Breast epithelium (tissue), 4 donors: ENCODE data around the gene NCAM2. TPM values are rescaled to one million over a fixed set of nuclear protein-coding genes. Genes with fewer than 3 reads are reported as not detected.

Experiments
- DNase-seq, 2 donors: peaks; one replicate each; pipeline ENCODE4 v3.0.0-alpha.2; 2019; ENCODE audit warnings: low spot score in 2 of 2
- H3K27ac ChIP-seq, 2 donors: fragments of 200-600 bp; sonication (generic) in 1 of 2; one replicate each; pipeline ENCODE4 v1.5.1; 2016 to 2019; ENCODE audit warnings: mild to moderate bottlenecking in 1 of 2
- H3K27me3 ChIP-seq, 2 donors: fragments of 200-600 bp; sonication (generic) in 1 of 2; one replicate each; pipeline versions ENCODE4 v1.5.1 to v1.6.0; 2017 to 2019; ENCODE audit warnings: control low read depth in 1 of 2, mild to moderate bottlenecking in 1 of 2
- H3K36me3 ChIP-seq: fragments of 200-600 bp; one replicate; pipeline ENCODE4 v1.5.1; 2019
- H3K4me1 ChIP-seq, 2 donors: fragments of 200-600 bp; sonication (generic); one replicate each; pipeline ENCODE4 v1.5.1; 2016 to 2019; ENCODE audit warnings: control low read depth in 1 of 2
- H3K4me3 ChIP-seq, 3 donors: fragments of 200-600 bp; sonication (generic); 1 replicate in 2 of 3; 2 replicates in 1 of 3; pipeline ENCODE4 v1.5.1; 2016 to 2019; ENCODE audit warnings: mild to moderate bottlenecking in 3 of 3, moderate library complexity in 2 of 3
- H3K9me3 ChIP-seq, 2 donors: fragments of 200-600 bp; sonication (generic) in 1 of 2; one replicate each; pipeline ENCODE4 v1.5.1; 2016 to 2019; ENCODE audit warnings: control low read depth in 1 of 2
- POLR2A ChIP-seq: fragments of 450-650 bp; IDR thresholded peaks from one replicate; pipeline ENCODE4 v1.6.1; 2016; ENCODE audit warnings: antibody characterized with exemption, mild to moderate bottlenecking, moderate library complexity
- POLR2AphosphoS5 ChIP-seq, 3 donors: sonication (generic); formaldehyde crosslinking; IDR thresholded peaks; one replicate each; pipeline ENCODE4 v1.6.1; 2017; ENCODE audit warnings: antibody characterized with exemption in 3 of 3
- intact Hi-C: fragments of 100-400 bp; cut with DNase I; formaldehyde crosslinking; loops from one replicate; pipeline ENCODE4 v1.15.1; 2023; ENCODE audit warnings: low total_unique reads
- total RNA-seq, 3 donors: library from RNA; depleted of rRNA; stranded (reverse); fragments of >200 nt; gene quantifications; one replicate each; pipeline ENCODE4 v1.1.0, GENCODE V29; 2016
- TF ChIP-seq, protein P1 (sequence below), 3 donors: fragments of 450-650 bp; IDR thresholded peaks; one replicate each; pipeline ENCODE4 v1.5.1; 2016 to 2017; ENCODE audit warnings: antibody characterized with exemption in 3 of 3, mild to moderate bottlenecking in 3 of 3, moderate library complexity in 3 of 3

The NCAM2 gene
- total RNA-seq, result 1 to 10 TPM; 2.6 to 6.3 (median 3.6) TPM

DNA sequence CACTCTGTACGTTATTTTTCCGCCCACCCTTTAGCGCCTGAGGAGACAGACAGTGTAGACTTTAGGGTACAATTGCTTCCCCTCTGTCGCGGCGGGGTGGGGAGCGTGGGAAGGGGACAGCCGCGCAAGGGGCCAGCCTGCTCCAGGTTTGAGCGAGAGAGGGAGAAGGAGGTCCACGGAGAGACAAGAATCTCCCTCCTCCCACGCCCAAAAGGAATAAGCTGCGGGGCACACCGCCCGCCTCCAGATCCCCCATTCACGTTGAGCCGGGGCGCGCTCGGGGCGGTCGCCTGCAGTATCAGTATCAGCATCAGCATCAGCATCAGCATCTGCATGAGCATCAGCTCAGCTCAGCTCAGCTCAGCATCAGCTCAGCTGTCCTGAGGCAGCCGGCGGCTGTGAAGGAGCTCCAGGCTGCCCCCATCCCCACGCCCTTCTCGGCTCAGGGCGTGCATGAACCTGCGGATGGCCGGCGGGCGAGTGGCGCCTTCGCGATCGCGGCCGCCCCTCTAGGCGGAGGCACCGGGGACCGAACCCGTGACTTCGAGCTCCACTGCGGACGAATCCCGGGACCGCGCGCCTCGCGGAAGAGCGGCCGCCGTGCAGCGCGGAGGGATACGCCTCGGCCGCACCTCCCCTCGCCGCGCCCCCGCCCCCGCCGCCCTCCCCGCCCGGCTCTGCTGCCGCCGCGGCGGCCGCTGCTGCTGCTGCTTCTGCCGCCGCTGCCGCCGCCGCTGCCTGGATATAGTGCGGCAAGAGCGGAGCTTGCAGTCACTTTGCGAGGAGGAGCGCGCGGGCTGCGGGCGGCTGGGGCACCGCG lies at the start of gene NCAM2:
Gene NCAM2 (plus strand): TSS at position 774 of the 820 bp plus-strand sequence.
- H3K4me1 ChIP-seq, result peaks cover 0 to 3% of the 10 kb centered on the region in 2 donors
- no peaks in the 10 kb centered on the region for H3K27me3 ChIP-seq
- DNase-seq, result peak; percentile 47 to 62
- TF ChIP-seq POLR2A (no peak), POLR2AphosphoS5 (IDR thresholded peaks at IDR 0.05) (no peak)
- TF ChIP-seq, protein P1, sequence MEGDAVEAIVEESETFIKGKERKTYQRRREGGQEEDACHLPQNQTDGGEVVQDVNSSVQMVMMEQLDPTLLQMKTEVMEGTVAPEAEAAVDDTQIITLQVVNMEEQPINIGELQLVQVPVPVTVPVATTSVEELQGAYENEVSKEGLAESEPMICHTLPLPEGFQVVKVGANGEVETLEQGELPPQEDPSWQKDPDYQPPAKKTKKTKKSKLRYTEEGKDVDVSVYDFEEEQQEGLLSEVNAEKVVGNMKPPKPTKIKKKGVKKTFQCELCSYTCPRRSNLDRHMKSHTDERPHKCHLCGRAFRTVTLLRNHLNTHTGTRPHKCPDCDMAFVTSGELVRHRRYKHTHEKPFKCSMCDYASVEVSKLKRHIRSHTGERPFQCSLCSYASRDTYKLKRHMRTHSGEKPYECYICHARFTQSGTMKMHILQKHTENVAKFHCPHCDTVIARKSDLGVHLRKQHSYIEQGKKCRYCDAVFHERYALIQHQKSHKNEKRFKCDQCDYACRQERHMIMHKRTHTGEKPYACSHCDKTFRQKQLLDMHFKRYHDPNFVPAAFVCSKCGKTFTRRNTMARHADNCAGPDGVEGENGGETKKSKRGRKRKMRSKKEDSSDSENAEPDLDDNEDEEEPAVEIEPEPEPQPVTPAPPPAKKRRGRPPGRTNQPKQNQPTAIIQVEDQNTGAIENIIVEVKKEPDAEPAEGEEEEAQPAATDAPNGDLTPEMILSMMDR (IDR thresholded peaks at IDR 0.05), result no peak
- H3K36me3 ChIP-seq, result no peaks in the 10 kb centered on the region
- peak within 1 kb of the TSS in 1 of 2 donors; percentile 26 for H3K27ac ChIP-seq
- H3K9me3 ChIP-seq, result no peaks in the 10 kb centered on the region
- intact Hi-C loops, result no loop called here
- peak within 1 kb of the TSS; percentile 45 to 83 (median 63) for H3K4me3 ChIP-seq

DNA sequence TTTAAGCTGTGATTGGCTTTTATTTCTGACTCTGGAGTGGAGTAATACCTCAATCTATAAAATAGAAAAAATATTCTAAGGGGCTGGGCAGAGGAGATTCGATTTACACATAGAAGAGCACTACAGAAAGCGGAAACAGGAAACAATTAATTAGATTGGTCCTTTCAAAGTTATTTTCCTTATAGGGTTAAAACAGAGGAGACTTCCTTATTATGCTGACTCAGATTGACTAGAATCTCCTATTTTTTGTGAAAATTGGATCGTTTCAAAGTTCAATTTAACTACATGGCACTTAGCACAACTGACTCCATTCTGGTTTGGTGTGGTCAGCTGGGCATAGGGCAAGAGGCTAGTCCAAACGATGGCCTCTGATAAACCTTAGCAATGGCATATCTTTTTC lies 48.3 kb upstream of the NCAM2 start:
- Histone ChIP-seq H3K9me3 (no peaks in the 10 kb centered on the region), H3K27ac (no peak overlapping the region), H3K36me3 (no peaks in the 10 kb centered on the region), H3K4me1 (no peaks in the 10 kb centered on the region), H3K27me3 (no peaks in the 10 kb centered on the region), H3K4me3 (no peak overlapping the region)
- DNase-seq, result no peak
- intact Hi-C loops, result no loop called here
- TF ChIP-seq POLR2A (no peak), POLR2AphosphoS5 (IDR thresholded peaks at IDR 0.05) (no peak)
- TF ChIP-seq, protein P1 (IDR thresholded peaks at IDR 0.05), result no peak

DNA sequence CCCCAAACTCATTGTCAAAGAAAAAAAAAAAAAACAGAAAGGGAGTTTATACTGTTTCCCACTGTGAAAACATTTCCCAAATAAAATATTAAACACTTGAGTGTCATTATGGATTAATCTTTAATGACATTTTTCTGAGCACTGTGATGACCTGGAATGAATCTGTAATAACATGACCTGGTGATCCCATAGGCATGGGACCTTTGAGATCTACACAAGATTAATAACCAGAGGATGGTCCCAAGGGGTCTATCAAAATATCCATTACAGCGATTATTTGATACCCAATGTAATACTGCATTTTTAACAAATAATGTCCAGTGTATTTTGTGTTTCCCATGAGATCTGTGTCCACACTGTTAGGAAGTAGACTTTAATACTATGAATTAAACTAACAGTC lies 32.4 kb upstream of the NCAM2 start:
- H3K4me3 ChIP-seq, result no peak overlapping the region
- H3K27ac ChIP-seq, result no peak overlapping the region
- H3K36me3 ChIP-seq, result no peaks in the 10 kb centered on the region
- H3K9me3 ChIP-seq, result no peaks in the 10 kb centered on the region
- TF ChIP-seq POLR2A (no peak), POLR2AphosphoS5 (IDR thresholded peaks at IDR 0.05) (no peak)
- TF ChIP-seq, protein P1 (IDR thresholded peaks at IDR 0.05), result no peak
- no peaks in the 10 kb centered on the region for H3K4me1 ChIP-seq
- intact Hi-C loops, result no loop called here
- no peak for DNase-seq
- no peaks in the 10 kb centered on the region for H3K27me3 ChIP-seq

DNA sequence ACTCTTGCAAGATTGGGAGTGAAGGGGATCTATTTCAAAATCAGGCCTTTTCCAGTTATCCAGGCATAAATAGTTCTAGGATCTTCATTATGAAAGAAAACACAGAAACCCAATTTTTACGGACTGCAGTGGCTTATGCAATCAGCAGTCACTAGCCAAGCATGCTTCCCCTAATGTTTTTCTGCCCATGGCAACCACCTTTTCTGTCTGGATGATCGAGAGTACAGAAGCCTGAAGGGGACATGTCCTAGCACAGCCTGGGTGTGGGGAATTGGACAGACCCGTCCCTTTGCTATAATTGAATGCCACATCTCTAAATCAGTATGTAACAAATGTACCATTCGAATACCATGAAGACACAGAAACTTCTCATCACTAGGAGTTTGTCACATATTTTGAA lies 29.8 kb upstream of the NCAM2 start:
- Histone ChIP-seq H3K27me3 (no peaks in the 10 kb centered on the region), H3K4me3 (no peak overlapping the region), H3K36me3 (no peaks in the 10 kb centered on the region), H3K4me1 (no peaks in the 10 kb centered on the region), H3K27ac (no peak overlapping the region), H3K9me3 (no peaks in the 10 kb centered on the region)
- intact Hi-C loops, result no loop called here
- no peak for DNase-seq
- TF ChIP-seq, protein P1 (IDR thresholded peaks at IDR 0.05), result no peak
- TF ChIP-seq POLR2AphosphoS5 (IDR thresholded peaks at IDR 0.05), result no peak
- no peak for TF ChIP-seq POLR2A

DNA sequence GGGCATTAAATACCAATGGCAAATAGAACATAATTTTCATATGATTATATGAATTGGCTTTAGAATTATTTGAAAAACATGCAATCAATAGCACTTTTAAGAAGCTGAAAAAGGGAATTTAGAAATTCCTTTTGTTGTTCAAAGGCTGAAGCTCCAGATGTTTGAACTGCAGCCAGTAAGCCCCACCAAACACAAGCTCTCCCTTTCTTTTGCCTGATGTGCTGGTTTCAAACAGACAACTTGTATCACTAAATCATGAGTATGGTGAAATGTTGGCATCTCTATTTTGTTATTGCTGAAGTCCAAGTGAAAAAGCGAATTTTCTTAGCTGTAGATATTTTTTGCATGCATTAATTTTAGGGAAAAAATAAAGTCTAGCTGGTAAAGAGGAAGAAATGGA lies 27.5 kb upstream of the NCAM2 start:
- H3K4me1 ChIP-seq, result no peaks in the 10 kb centered on the region
- DNase-seq, result no peak
- no peak overlapping the region for H3K27ac ChIP-seq
- intact Hi-C loops, result no loop called here
- H3K4me3 ChIP-seq, result no peak overlapping the region
- H3K9me3 ChIP-seq, result no peaks in the 10 kb centered on the region
- TF ChIP-seq, protein P1 (IDR thresholded peaks at IDR 0.05), result no peak
- TF ChIP-seq POLR2A, result no peak
- TF ChIP-seq POLR2AphosphoS5 (IDR thresholded peaks at IDR 0.05), result no peak
- H3K27me3 ChIP-seq, result no peaks in the 10 kb centered on the region
- no peaks in the 10 kb centered on the region for H3K36me3 ChIP-seq
